B cell (primary cell): ENCODE data around the gene ZER1. TPM values are rescaled to one million over a fixed set of nuclear protein-coding genes. Genes with fewer than 3 reads are reported as not detected.

ENCODE experiments used
- ATAC-seq: fragments of 200-7000 bp; cut with Tn5 transposase; one replicate; pipeline ENCODE4 v1.10.0; 2021; ENCODE audit warnings: low read depth, mild to moderate bottlenecking, moderate number of reproducible peaks, moderate library complexity
- CTCF ChIA-PET: fragments of 350-600 bp; sonication (Branson Sonifier 250); formaldehyde crosslinking; loops from one replicate; lab custom pipeline; 2021; ENCODE audit warnings: antibody characterized with exemption, inconsistent platforms; lab: Charles Lee
- POLR2A ChIA-PET: fragments of 350-600 bp; sonication (Branson Sonifier 250); formaldehyde crosslinking; loops from one replicate; lab custom pipeline; 2021; ENCODE audit warnings: antibody characterized with exemption; lab: Charles Lee
- DNase-seq: peaks from one replicate; pipeline ENCODE4 v3.0.0; 2013
- H2AFZ ChIP-seq: 2 replicates; pipeline ENCODE4 v1.6.1; 2012; ENCODE audit warnings: mild to moderate bottlenecking, low read depth, low read length; ENCODE audit not compliant: insufficient read depth, poor library complexity, severe bottlenecking
- H3K27ac ChIP-seq, 2 donors: 1 replicate in 1 of 2; 2 replicates in 1 of 2; pipeline ENCODE4 v1.5.1; 2012 to 2013; ENCODE audit warnings: low read length in 2 of 2, mild to moderate bottlenecking in 2 of 2, moderate library complexity in 1 of 2
- H3K27me3 ChIP-seq, 4 experiments: fragments of 200-600 bp in 1 of 4; sonication (generic) in 1 of 4; replicated peaks in 1 of 4; 1 replicate in 2 of 4; 2 replicates in 2 of 4; pipeline versions ENCODE4 v1.6.1 to v1.7.0; 2013 to 2016; ENCODE audit warnings: low read length in 3 of 4, mild to moderate bottlenecking in 2 of 4, mixed read lengths in 1 of 4, moderate library complexity in 1 of 4; ENCODE audit not compliant: insufficient read depth in 4 of 4, control insufficient read depth in 3 of 4; ENCODE audit errors: control extremely low read depth in 1 of 4
- H3K36me3 ChIP-seq, 2 experiments: replicated peaks in 1 of 2; 1 replicate in 1 of 2; 2 replicates in 1 of 2; pipeline versions ENCODE4 v1.6.1 to v1.7.1; 2013; ENCODE audit warnings: low read length in 1 of 2; ENCODE audit not compliant: insufficient read depth in 2 of 2, control insufficient read depth in 1 of 2; ENCODE audit errors: control extremely low read depth in 1 of 2, extremely low read depth in 1 of 2
- H3K4me1 ChIP-seq, 2 donors: fragments of 200-600 bp in 1 of 2; sonication (generic) in 1 of 2; 1 replicate in 1 of 2; 2 replicates in 1 of 2; pipeline versions ENCODE4 v1.5.1 to v1.6.1; 2013 to 2017; ENCODE audit warnings: low read length in 2 of 2; ENCODE audit not compliant: control insufficient read depth in 2 of 2, insufficient read depth in 2 of 2
- H3K4me2 ChIP-seq: replicated peaks from 2 replicates; pipeline ENCODE3; 2012; ENCODE audit warnings: mild to moderate bottlenecking, low read depth, low read length; ENCODE audit not compliant: poor library complexity, severe bottlenecking
- H3K4me3 ChIP-seq, 5 experiments: fragments of 200-600 bp in 1 of 5; sonication (generic) in 1 of 5; 1 replicate in 3 of 5; 2 replicates in 2 of 5; pipeline versions ENCODE4 v1.5.1 to v1.7.0; 2011 to 2016; ENCODE audit warnings: low read length in 4 of 5, mild to moderate bottlenecking in 4 of 5, low read depth in 2 of 5, control low read depth in 1 of 5, moderate library complexity in 1 of 5; ENCODE audit not compliant: insufficient read depth in 1 of 5; ENCODE audit errors: control extremely low read depth in 1 of 5, extremely low read depth in 1 of 5
- H3K79me2 ChIP-seq: fragments of 200-600 bp; sonication (generic); one replicate; pipeline ENCODE4 v1.6.0; 2016; ENCODE audit warnings: low read length; ENCODE audit not compliant: control insufficient read depth, insufficient read depth
- H3K9ac ChIP-seq: fragments of 200-600 bp; sonication (generic); 2 replicates; pipeline ENCODE4 v1.6.1; 2017; ENCODE audit warnings: mild to moderate bottlenecking, low read length, moderate library complexity
- H3K9me3 ChIP-seq, 3 donors: one replicate each; pipeline versions ENCODE4 v1.6.1 to v1.7.1; 2013; ENCODE audit warnings: low read length in 2 of 3; ENCODE audit not compliant: control insufficient read depth in 2 of 3, insufficient read depth in 1 of 3; ENCODE audit errors: control extremely low read depth in 1 of 3
- H4K20me1 ChIP-seq: 2 replicates; pipeline ENCODE4 v1.6.0; 2012; ENCODE audit warnings: mild to moderate bottlenecking, low read length; ENCODE audit not compliant: insufficient read depth, control insufficient read depth, poor library complexity, severe bottlenecking
- H3K27ac Mint-ChIP-seq: one replicate; pipeline ENCODE4 v1.8.0; 2021; ENCODE audit warnings: mixed read lengths
- H3K27me3 Mint-ChIP-seq: one replicate; pipeline ENCODE4 v1.8.0; 2021; ENCODE audit warnings: mixed read lengths
- H3K4me1 Mint-ChIP-seq: one replicate; pipeline ENCODE4 v1.8.0; 2021; ENCODE audit warnings: mixed read lengths
- H3K4me3 Mint-ChIP-seq: one replicate; pipeline ENCODE4 v1.8.0; 2021; ENCODE audit warnings: mixed read lengths
- H3K9me3 Mint-ChIP-seq: one replicate; pipeline ENCODE4 v1.8.0; 2022; ENCODE audit warnings: mixed read lengths; ENCODE audit not compliant: insufficient read depth
- EZH2 ChIP-seq: IDR thresholded peaks from 2 replicates; pipeline ENCODE4 v1.6.1; 2012; ENCODE audit warnings: borderline replicate concordance, low read depth, mild to moderate bottlenecking, moderate library complexity, low read length; ENCODE audit not compliant: insufficient read depth, poor library complexity, severe bottlenecking
- WGBS: methylation state at CpG from one replicate; pipeline ENCODE4 v1.1.5; 2013; ENCODE audit warnings: missing lambda C conversion rate; ENCODE audit not compliant: insufficient coverage; 5-methylcytosine and 5-hydroxymethylcytosine counted together
- intact Hi-C: fragments of 100-400 bp; cut with micrococcal nuclease; formaldehyde crosslinking; loops from one replicate; pipeline ENCODE4 v1.10.0; 2022
- polyA plus RNA-seq: library from polyadenylated mRNA; depleted of rRNA; stranded (reverse); fragments of >200 nt; gene quantifications from 2 replicates; pipeline ENCODE4 v1.2.3, GENCODE V29; 2012
- total RNA-seq, 2 donors: library from RNA; stranded (reverse); fragments of 120-200 nt in 1 of 2; gene quantifications; 1 replicate in 1 of 2; 2 replicates in 1 of 2; pipeline versions ENCODE4 v1.2.3 to v1.2.4, GENCODE V29; 2013 to 2022
- TF ChIP-seq, protein P1 (sequence below): fragments of 200-600 bp; IDR thresholded peaks from one replicate; pipeline ENCODE4 v1.8.0; 2022; ENCODE audit warnings: antibody characterized with exemption, mild to moderate bottlenecking

ZER1 gene
- total and polyA plus RNA-seq, 2 donors (not counting 1 experiment from before 2014, with no cell fraction given), result 26.9 to 42.2 TPM

DNA sequence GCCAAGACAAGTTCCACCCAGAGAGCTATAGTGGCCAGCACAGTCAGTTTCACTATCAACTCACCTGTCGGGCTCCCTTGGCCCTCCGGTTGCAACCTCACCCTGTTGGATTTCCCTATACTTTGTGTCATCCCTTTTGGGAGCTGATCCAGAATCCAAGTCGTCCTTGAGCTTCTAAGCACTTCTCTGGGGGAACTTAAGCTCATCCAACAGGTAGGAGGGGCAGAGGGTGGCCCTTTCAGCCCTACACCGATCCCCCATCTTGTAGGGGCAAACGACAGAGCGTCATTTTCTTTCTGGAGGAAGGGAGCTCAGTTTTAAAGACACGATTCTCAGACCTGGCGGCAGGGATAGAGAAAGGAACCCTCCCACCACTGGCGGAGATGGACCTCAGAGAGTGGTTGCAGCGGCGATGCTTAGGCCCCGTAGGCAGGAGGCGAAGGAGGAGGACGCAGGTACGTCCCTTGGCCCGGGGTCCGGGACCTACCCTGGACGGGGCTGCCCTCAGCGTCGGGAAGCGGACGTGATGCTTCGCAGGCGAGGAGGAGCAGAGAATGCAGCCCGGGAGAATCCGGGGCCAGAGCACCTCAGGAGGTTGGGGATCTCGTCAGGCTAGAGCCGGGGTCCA is 519 bp downstream of the ZER1 start:
- Histone ChIP-seq H3K36me3 (peaks cover 0 to 7% of the 10 kb centered on the region in 2 experiments), H3K4me3 (peak overlapping the region; percentile 69 to 96 (median 77)), H3K4me2 (peak overlapping the region; percentile 77), H3K27ac (peak overlapping the region; percentile 80 to 93), H3K4me1 (peaks cover 9 to 19% of the 10 kb centered on the region in 2 donors), H3K27me3 (no peaks in the 10 kb centered on the region), H3K79me2 (peaks cover 38% of the 10 kb centered on the region), H4K20me1 (no peaks in the 10 kb centered on the region), H3K9me3 (peaks cover 0 to 5% (median 5%) of the 10 kb centered on the region in 3 donors), H2AFZ (peak overlapping the region; percentile 92), H3K9ac (peak overlapping the region; percentile 89)
- no peaks in the 10 kb centered on the region for H3K9me3 Mint-ChIP-seq
- 3% methylated on average over 27 of the region's 28 CpGs for WGBS
- ChIA-PET CTCF (interaction anchor here (0.6 to 2.1 kb wide), 4 partner anchors 11 to 161 kb away, joined by 3 to 5 read pairs (median 4); partner anchors contain the start of gene ENDOG), POLR2A (interaction anchor here (1.1 to 1.7 kb wide), 3 partner anchors 17 to 47 kb away, joined by 3 read pairs; partner anchors contain the start of gene ENDOG)
- ATAC-seq (no peak), DNase-seq (no peak)
- intact Hi-C loops, result loop anchor here (1.0 to 5.0 kb wide), 5 partner anchors 47 to 315 kb away; partner anchors contain the start of genes DYNC2I2, ENDOG, LRRC8A and ODF2
- peak overlapping the region; percentile 96 for H3K27ac Mint-ChIP-seq
- peak overlapping the region; percentile 97 for H3K4me3 Mint-ChIP-seq
- TF ChIP-seq, protein P1, sequence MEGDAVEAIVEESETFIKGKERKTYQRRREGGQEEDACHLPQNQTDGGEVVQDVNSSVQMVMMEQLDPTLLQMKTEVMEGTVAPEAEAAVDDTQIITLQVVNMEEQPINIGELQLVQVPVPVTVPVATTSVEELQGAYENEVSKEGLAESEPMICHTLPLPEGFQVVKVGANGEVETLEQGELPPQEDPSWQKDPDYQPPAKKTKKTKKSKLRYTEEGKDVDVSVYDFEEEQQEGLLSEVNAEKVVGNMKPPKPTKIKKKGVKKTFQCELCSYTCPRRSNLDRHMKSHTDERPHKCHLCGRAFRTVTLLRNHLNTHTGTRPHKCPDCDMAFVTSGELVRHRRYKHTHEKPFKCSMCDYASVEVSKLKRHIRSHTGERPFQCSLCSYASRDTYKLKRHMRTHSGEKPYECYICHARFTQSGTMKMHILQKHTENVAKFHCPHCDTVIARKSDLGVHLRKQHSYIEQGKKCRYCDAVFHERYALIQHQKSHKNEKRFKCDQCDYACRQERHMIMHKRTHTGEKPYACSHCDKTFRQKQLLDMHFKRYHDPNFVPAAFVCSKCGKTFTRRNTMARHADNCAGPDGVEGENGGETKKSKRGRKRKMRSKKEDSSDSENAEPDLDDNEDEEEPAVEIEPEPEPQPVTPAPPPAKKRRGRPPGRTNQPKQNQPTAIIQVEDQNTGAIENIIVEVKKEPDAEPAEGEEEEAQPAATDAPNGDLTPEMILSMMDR, result no peak
- no peak for TF ChIP-seq EZH2
- peaks cover 25% of the 10 kb centered on the region for H3K4me1 Mint-ChIP-seq
- H3K27me3 Mint-ChIP-seq, result no peaks in the 10 kb centered on the region
